Calu3 (cell line): ENCODE measurements around the gene RIPK4. TPM values are rescaled to one million over a fixed set of nuclear protein-coding genes. Genes with fewer than 3 reads are reported as not detected.

Experiments used
- BruUV-seq: library from RNA; stranded (reverse); fragments of 400-500 nt; replicated peaks from 2 replicates; lab custom pipeline; 2021; lab: Mats Ljungman, UMichigan
- CTCF ChIA-PET: fragments of 300-600 bp; sonication (Branson Sonifier 250); formaldehyde crosslinking; loops from one replicate; lab custom pipeline; 2022; ENCODE audit warnings: antibody characterized with exemption; lab: Charles Lee
- DNase-seq: peaks from one replicate; pipeline ENCODE4 v3.0.0; 2022
- H3K27ac Mint-ChIP-seq: one replicate; pipeline ENCODE4 v1.8.0; 2022; ENCODE audit warnings: mixed read lengths; ENCODE audit not compliant: unreplicated experiment
- H3K27me3 Mint-ChIP-seq: one replicate; pipeline ENCODE4 v1.8.0; 2022; ENCODE audit warnings: mixed read lengths; ENCODE audit not compliant: unreplicated experiment
- H3K36me3 Mint-ChIP-seq: one replicate; pipeline ENCODE4 v1.8.0; 2022; ENCODE audit warnings: mild to moderate bottlenecking, moderate library complexity, mixed read lengths; ENCODE audit not compliant: insufficient read depth, unreplicated experiment
- H3K4me1 Mint-ChIP-seq: one replicate; pipeline ENCODE4 v1.8.0; 2022; ENCODE audit warnings: mild to moderate bottlenecking, low read depth, mixed read lengths; ENCODE audit not compliant: unreplicated experiment
- H3K4me3 Mint-ChIP-seq: one replicate; pipeline ENCODE4 v1.8.0; 2022; ENCODE audit warnings: mild to moderate bottlenecking, low read depth, moderate library complexity, mixed read lengths; ENCODE audit not compliant: unreplicated experiment
- H3K9me3 Mint-ChIP-seq: one replicate; pipeline ENCODE4 v1.8.0; 2022; ENCODE audit warnings: low read depth, mixed read lengths; ENCODE audit not compliant: unreplicated experiment
- intact Hi-C: fragments of 100-400 bp; cut with micrococcal nuclease; formaldehyde crosslinking; loops from one replicate; pipeline ENCODE4 v1.10.0; 2022; ENCODE audit not compliant: unreplicated experiment
- total RNA-seq: library from RNA; stranded (reverse); gene quantifications from 2 replicates; pipeline ENCODE4 v1.2.3, GENCODE V29; 2022
- TF ChIP-seq, protein P1 (sequence below): fragments of 200-600 bp; IDR thresholded peaks from one replicate; pipeline ENCODE4 v1.8.0; 2022; ENCODE audit warnings: antibody characterized with exemption; ENCODE audit not compliant: unreplicated experiment

RIPK4 gene
- total RNA-seq, 1 experiment from 2014 or later: 30.3 TPM

DNA sequence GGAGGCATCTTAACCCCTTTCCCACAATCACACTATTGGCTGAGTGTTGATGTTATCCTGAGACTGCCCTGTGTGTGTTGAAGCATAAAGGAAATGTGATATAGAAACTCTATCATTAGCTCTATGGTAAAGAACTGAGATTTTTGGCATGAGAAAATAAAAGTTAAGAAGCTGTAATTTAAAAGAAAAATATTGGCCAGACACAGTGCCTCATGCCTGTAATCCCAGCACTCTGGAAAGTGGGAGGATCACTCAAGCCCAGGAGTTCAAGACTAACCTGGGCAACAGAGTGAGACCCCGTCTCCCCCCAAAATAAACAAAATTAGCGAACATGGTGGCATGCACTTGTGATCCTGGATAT lies 14.2 kb upstream of the RIPK4 start:
- Mint-ChIP-seq H3K4me1 (peaks cover 40% of the 10 kb centered on the region), H3K9me3 (no peaks in the 10 kb centered on the region), H3K4me3 (no peak overlapping the region), H3K27ac (no peak overlapping the region), H3K27me3 (no peaks in the 10 kb centered on the region), H3K36me3 (peaks cover 3% of the 10 kb centered on the region)
- TF ChIP-seq, protein P1, sequence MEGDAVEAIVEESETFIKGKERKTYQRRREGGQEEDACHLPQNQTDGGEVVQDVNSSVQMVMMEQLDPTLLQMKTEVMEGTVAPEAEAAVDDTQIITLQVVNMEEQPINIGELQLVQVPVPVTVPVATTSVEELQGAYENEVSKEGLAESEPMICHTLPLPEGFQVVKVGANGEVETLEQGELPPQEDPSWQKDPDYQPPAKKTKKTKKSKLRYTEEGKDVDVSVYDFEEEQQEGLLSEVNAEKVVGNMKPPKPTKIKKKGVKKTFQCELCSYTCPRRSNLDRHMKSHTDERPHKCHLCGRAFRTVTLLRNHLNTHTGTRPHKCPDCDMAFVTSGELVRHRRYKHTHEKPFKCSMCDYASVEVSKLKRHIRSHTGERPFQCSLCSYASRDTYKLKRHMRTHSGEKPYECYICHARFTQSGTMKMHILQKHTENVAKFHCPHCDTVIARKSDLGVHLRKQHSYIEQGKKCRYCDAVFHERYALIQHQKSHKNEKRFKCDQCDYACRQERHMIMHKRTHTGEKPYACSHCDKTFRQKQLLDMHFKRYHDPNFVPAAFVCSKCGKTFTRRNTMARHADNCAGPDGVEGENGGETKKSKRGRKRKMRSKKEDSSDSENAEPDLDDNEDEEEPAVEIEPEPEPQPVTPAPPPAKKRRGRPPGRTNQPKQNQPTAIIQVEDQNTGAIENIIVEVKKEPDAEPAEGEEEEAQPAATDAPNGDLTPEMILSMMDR: no peak
- CTCF ChIA-PET: no interaction called here
- intact Hi-C loops: no loop called here
- no TSS peak for BruUV-seq
- no peak for DNase-seq

DNA sequence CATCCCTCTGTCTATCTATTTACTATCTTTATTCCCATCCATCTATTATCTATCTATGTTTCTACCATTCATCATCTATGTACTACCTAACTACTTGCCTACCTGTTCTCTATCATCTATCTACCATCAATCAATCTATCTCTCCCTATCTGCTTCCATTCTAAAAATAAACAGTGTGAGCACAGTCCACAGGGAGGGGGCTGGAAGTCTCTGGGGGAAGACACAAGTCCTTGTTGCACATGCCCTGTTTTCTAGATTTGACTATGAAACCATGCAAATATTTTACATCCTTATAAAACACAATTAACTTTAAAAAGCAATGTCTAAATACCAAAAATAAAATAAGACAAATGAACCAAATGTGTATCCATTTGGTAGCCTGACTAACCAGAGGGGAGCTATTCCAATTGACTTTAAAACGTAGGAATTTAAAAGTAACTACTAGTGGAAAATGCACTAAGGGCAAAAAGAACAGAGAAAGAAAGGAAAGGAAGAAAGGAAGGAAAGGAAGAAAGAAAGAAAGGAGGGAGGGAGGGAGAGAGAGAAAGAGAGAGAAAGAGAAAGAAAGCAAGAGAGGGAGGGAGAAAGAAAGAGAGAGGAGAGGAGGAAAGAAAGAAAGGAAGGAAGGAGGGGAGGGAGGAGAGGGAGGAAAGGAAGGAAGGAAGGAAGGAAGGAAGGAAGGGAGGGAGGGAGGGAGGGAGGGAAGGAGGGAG lies 13.6 kb upstream of the RIPK4 start:
- Mint-ChIP-seq H3K27me3 (no peaks in the 10 kb centered on the region), H3K9me3 (no peaks in the 10 kb centered on the region), H3K4me1 (peaks cover 35% of the 10 kb centered on the region), H3K27ac (no peak overlapping the region), H3K36me3 (no peaks in the 10 kb centered on the region), H3K4me3 (no peak overlapping the region)
- CTCF ChIA-PET: interaction anchor here (0.8 kb wide), 1 partner anchor 54 kb away, joined by 20 read pairs; no protein-coding TSS in a partner anchor
- TF ChIP-seq, protein P1: no peak
- no peak for DNase-seq
- intact Hi-C loops: no loop called here
- no TSS peak for BruUV-seq

DNA sequence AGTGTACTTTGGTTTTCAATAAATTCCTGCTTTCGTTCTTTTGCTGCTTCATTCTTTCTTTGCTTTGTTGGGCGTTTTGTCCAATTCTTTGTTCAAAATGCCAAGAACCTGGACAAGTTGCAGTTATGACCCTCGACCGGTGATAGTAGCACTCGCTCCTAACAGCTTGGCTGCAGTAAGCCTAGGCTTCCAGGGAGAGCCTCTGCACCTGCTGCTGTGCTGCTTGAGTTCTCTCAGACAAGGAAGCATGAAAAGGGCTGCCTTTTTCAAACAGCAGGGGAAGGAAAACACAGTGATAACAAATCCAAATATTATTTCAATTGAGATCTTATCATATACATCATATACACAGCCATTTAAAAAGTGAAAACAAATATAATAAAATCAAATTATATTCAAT lies 12.8 kb upstream of the RIPK4 start:
- Mint-ChIP-seq H3K27me3 (no peaks in the 10 kb centered on the region), H3K4me1 (peaks cover 40% of the 10 kb centered on the region), H3K36me3 (no peaks in the 10 kb centered on the region), H3K27ac (no peak overlapping the region), H3K9me3 (no peaks in the 10 kb centered on the region), H3K4me3 (no peak overlapping the region)
- intact Hi-C loops: no loop called here
- no peak for DNase-seq
- no TSS peak for BruUV-seq
- TF ChIP-seq, protein P1: no peak
- CTCF ChIA-PET: no interaction called here

DNA sequence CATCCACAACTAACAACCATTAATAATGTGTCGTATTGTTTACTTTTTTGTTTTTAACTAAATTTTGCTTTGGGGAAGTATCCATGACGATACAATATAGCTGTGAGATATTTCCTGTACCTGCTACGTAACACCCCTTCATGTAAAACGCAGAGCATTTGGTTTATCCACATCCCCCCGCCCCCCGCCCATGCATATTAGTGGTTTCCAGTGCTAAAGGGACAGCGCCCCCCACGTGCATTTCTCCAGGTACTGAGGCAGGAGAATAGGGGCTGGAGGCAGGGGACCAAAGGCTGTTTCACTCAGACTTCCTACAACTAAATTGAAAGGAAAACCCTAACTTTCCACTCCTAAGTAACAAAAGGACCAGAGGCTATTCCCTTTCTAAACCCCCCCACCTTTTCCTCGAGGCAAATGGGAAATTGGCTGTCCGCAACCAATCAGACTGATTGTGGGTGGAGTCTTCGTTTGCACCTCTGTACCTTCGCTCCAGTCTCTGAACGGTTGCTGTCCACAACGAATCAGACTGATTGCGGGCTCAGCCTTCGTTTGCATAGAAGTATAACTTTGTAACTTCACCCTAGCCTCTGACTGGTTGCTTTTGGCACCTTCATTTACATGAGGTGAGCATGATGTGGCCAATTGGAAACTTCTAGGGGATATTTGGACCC lies 12.2 kb upstream of the RIPK4 start:
- Mint-ChIP-seq H3K9me3 (no peaks in the 10 kb centered on the region), H3K4me3 (no peak overlapping the region), H3K4me1 (peaks cover 38% of the 10 kb centered on the region), H3K36me3 (no peaks in the 10 kb centered on the region), H3K27me3 (no peaks in the 10 kb centered on the region), H3K27ac (no peak overlapping the region)
- DNase-seq: no peak
- BruUV-seq: no TSS peak
- intact Hi-C loops: loop anchor here (1.0 kb wide), 1 partner anchor 167 kb away; no protein-coding TSS in a partner anchor
- TF ChIP-seq, protein P1: no peak
- CTCF ChIA-PET: interaction anchor here (0.7 to 1.7 kb wide), 6 partner anchors 15 to 171 kb away, joined by 3 to 22 read pairs (median 5); no protein-coding TSS in a partner anchor
